Measurements from ENCODE around the gene ALDOB. TPM values are rescaled to one million over a fixed set of nuclear protein-coding genes. Genes with fewer than 3 reads are reported as not detected.
A peak's percentile ranks its signal among the peaks of the same experiment; 100 is the strongest.

The ALDOB gene
- not detected in 2 replicates for total RNA-seq (2014; rRNA removed; shearing (Covaris generic); ENCODE audit: low replicate concordance)

GRCh38 chr9:101435601-101436079, at the start of gene ALDOB:
ALDOB (minus strand) TSS chr9:101435774; CDS start chr9:101430887, 4,887 bp downstream.
- no peak for DNase-seq
- Histone ChIP-seq H3K27me3 (peaks cover 4% of the 10 kb centered on the region; the same call in 1 of the 2 replicates), H3K4me3 (no peak within 1 kb of the TSS), H3K9me3 (peaks cover 4% of the 10 kb centered on the region; the same call in 1 of the 2 replicates), H3K36me3 (no peaks in the 10 kb centered on the region)

GRCh38 chr9:101484046-101484445, 48.5 kb upstream of the ALDOB start:
- no peak overlapping the region for H3K4me3 ChIP-seq
- H3K9me3 ChIP-seq: no peaks in the 10 kb centered on the region
- H3K27me3 ChIP-seq: no peaks in the 10 kb centered on the region
- no peaks in the 10 kb centered on the region; the same call in 1 of the 2 replicates for H3K36me3 ChIP-seq
- no peak for DNase-seq

- no peak overlapping the region for H3K4me3 ChIP-seq
- H3K27me3 ChIP-seq: no peaks in the 10 kb centered on the region
- peaks cover 6% of the 10 kb centered on the region for H3K36me3 ChIP-seq
- no peaks in the 10 kb centered on the region for H3K9me3 ChIP-seq
- DNase-seq: no peak
Observed at GRCh38 chr9:101481261-101481660, 45.7 kb upstream of the ALDOB start.

GRCh38 chr9:101480386-101480785, 44.8 kb upstream of the ALDOB start:
- Histone ChIP-seq H3K9me3 (no peaks in the 10 kb centered on the region), H3K27me3 (no peaks in the 10 kb centered on the region), H3K4me3 (no peak overlapping the region), H3K36me3 (peaks cover 15% of the 10 kb centered on the region)
- no peak for DNase-seq

GRCh38 chr9:101479338-101480030, 43.9 kb upstream of the ALDOB start:
- Histone ChIP-seq H3K9me3 (no peaks in the 10 kb centered on the region), H3K36me3 (peaks cover 18% of the 10 kb centered on the region), H3K4me3 (no peak overlapping the region), H3K27me3 (no peaks in the 10 kb centered on the region)
- DNase-seq: no peak

GRCh38 chr9:101478906-101479305, 43.3 kb upstream of the ALDOB start:
- peaks cover 23% of the 10 kb centered on the region for H3K36me3 ChIP-seq
- no peaks in the 10 kb centered on the region for H3K27me3 ChIP-seq
- no peak for DNase-seq
- no peak overlapping the region for H3K4me3 ChIP-seq
- H3K9me3 ChIP-seq: no peaks in the 10 kb centered on the region

- Histone ChIP-seq H3K36me3 (peaks cover 23% of the 10 kb centered on the region), H3K9me3 (no peaks in the 10 kb centered on the region), H3K4me3 (no peak overlapping the region), H3K27me3 (no peaks in the 10 kb centered on the region)
- no peak for DNase-seq
Observed at GRCh38 chr9:101478444-101478843, 42.9 kb upstream of the ALDOB start.

GRCh38 chr9:101477736-101478135, 42.2 kb upstream of the ALDOB start:
- no peaks in the 10 kb centered on the region for H3K27me3 ChIP-seq
- H3K9me3 ChIP-seq: no peaks in the 10 kb centered on the region
- peak; percentile 66 for DNase-seq
- H3K4me3 ChIP-seq: no peak overlapping the region
- H3K36me3 ChIP-seq: peaks cover 23% of the 10 kb centered on the region

- H3K27me3 ChIP-seq: no peaks in the 10 kb centered on the region
- H3K9me3 ChIP-seq: no peaks in the 10 kb centered on the region
- H3K4me3 ChIP-seq: no peak overlapping the region
- H3K36me3 ChIP-seq: peaks cover 23% of the 10 kb centered on the region
- no peak for DNase-seq
Observed at GRCh38 chr9:101477214-101477613, 41.6 kb upstream of the ALDOB start.

GRCh38 chr9:101476576-101477208, 41.1 kb upstream of the ALDOB start:
- H3K9me3 ChIP-seq: no peaks in the 10 kb centered on the region
- H3K27me3 ChIP-seq: no peaks in the 10 kb centered on the region
- DNase-seq: no peak
- H3K4me3 ChIP-seq: no peak overlapping the region
- H3K36me3 ChIP-seq: peaks cover 23% of the 10 kb centered on the region

GRCh38 chr9:101472891-101473290, 37.3 kb upstream of the ALDOB start:
- Histone ChIP-seq H3K27me3 (no peaks in the 10 kb centered on the region), H3K4me3 (no peak overlapping the region), H3K9me3 (no peaks in the 10 kb centered on the region), H3K36me3 (peaks cover 26% of the 10 kb centered on the region)
- no peak for DNase-seq

GRCh38 chr9:101470929-101471328, 35.4 kb upstream of the ALDOB start:
- no peak overlapping the region for H3K4me3 ChIP-seq
- no peak for DNase-seq
- no peaks in the 10 kb centered on the region for H3K27me3 ChIP-seq
- no peaks in the 10 kb centered on the region for H3K9me3 ChIP-seq
- H3K36me3 ChIP-seq: peaks cover 16% of the 10 kb centered on the region

GRCh38 chr9:101470021-101470420, 34.4 kb upstream of the ALDOB start:
- Histone ChIP-seq H3K36me3 (peaks cover 9% of the 10 kb centered on the region; the same call in 1 of the 2 replicates), H3K9me3 (no peaks in the 10 kb centered on the region), H3K4me3 (no peak overlapping the region), H3K27me3 (no peaks in the 10 kb centered on the region)
- DNase-seq: no peak

- DNase-seq: no peak
- H3K9me3 ChIP-seq: no peaks in the 10 kb centered on the region
- H3K27me3 ChIP-seq: no peaks in the 10 kb centered on the region
- H3K36me3 ChIP-seq: peaks cover 3% of the 10 kb centered on the region; the same call in 1 of the 2 replicates
- H3K4me3 ChIP-seq: no peak overlapping the region
Observed at GRCh38 chr9:101469026-101469425, 33.5 kb upstream of the ALDOB start.

- no peaks in the 10 kb centered on the region for H3K9me3 ChIP-seq
- H3K4me3 ChIP-seq: no peak overlapping the region
- H3K27me3 ChIP-seq: no peaks in the 10 kb centered on the region
- no peak for DNase-seq
- peaks cover 2% of the 10 kb centered on the region; the same call in 1 of the 2 replicates for H3K36me3 ChIP-seq
Observed at GRCh38 chr9:101468116-101468515, 32.5 kb upstream of the ALDOB start.

GRCh38 chr9:101467690-101468089, 32.1 kb upstream of the ALDOB start:
- Histone ChIP-seq H3K36me3 (peaks cover 2% of the 10 kb centered on the region; the same call in 1 of the 2 replicates), H3K27me3 (no peaks in the 10 kb centered on the region), H3K9me3 (no peaks in the 10 kb centered on the region), H3K4me3 (no peak overlapping the region)
- no peak for DNase-seq

GRCh38 chr9:101466863-101467262, 31.3 kb upstream of the ALDOB start:
- Histone ChIP-seq H3K9me3 (no peaks in the 10 kb centered on the region), H3K36me3 (peaks cover 2% of the 10 kb centered on the region; the same call in 1 of the 2 replicates), H3K27me3 (no peaks in the 10 kb centered on the region), H3K4me3 (no peak overlapping the region)
- no peak for DNase-seq
